MCF 10A (cell line): ENCODE data around the gene STK33. TPM values are rescaled to one million over a fixed set of nuclear protein-coding genes. Genes with fewer than 3 reads are reported as not detected.

ENCODE experiments used
- BruUV-seq: library from RNA; stranded (reverse); fragments of 400-500 nt; replicated peaks from 2 replicates; lab custom pipeline; 2021; lab: Mats Ljungman, UMichigan
- CTCF ChIA-PET: fragments of 300-600 bp; sonication (Branson Sonifier 250); formaldehyde crosslinking; extraction: SDS; loops from one replicate; lab custom pipeline; 2021; ENCODE audit warnings: antibody characterized with exemption, inconsistent platforms; lab: Yijun Ruan, JAX
- POLR2A ChIA-PET: fragments of 300-600, 350-650 bp; sonication (Branson Sonifier 250); formaldehyde crosslinking; extraction: SDS; loops from one replicate; lab custom pipeline; 2020; ENCODE audit warnings: antibody characterized with exemption, inconsistent platforms; lab: Yijun Ruan, JAX
- DNase-seq: peaks from one replicate; pipeline ENCODE4 v3.0.0-alpha.2; 2018; ENCODE audit not compliant: unreplicated experiment
- H3K27ac Mint-ChIP-seq: one replicate; pipeline ENCODE4 v1.8.0; 2022; ENCODE audit warnings: mild to moderate bottlenecking, low read depth, mixed read lengths; ENCODE audit not compliant: unreplicated experiment
- H3K27me3 Mint-ChIP-seq: one replicate; pipeline ENCODE4 v1.8.0; 2022; ENCODE audit warnings: mixed read lengths; ENCODE audit not compliant: insufficient read depth, unreplicated experiment
- H3K36me3 Mint-ChIP-seq: one replicate; pipeline ENCODE4 v1.8.0; 2022; ENCODE audit warnings: mild to moderate bottlenecking, moderate library complexity, mixed read lengths; ENCODE audit not compliant: insufficient read depth, unreplicated experiment
- H3K4me1 Mint-ChIP-seq: one replicate; pipeline ENCODE4 v1.8.0; 2022; ENCODE audit warnings: mixed read lengths; ENCODE audit not compliant: insufficient read depth, unreplicated experiment
- H3K4me3 Mint-ChIP-seq: one replicate; pipeline ENCODE4 v1.8.0; 2022; ENCODE audit warnings: mild to moderate bottlenecking, moderate library complexity, mixed read lengths; ENCODE audit not compliant: unreplicated experiment
- H3K9me3 Mint-ChIP-seq: one replicate; pipeline ENCODE4 v1.8.0; 2022; ENCODE audit warnings: mixed read lengths; ENCODE audit not compliant: unreplicated experiment
- intact Hi-C: fragments of 100-400 bp; cut with micrococcal nuclease; formaldehyde crosslinking; loops from 2 replicates; pipeline ENCODE4 v1.14.1; 2022
- total RNA-seq: library from RNA; stranded (reverse); gene quantifications from 2 replicates; pipeline ENCODE4 v1.2.3, GENCODE V29; 2022
- TF ChIP-seq, protein P1 (sequence below): fragments of 200-600 bp; IDR thresholded peaks from one replicate; pipeline ENCODE4 v1.8.0; 2022; ENCODE audit warnings: antibody characterized with exemption, mild to moderate bottlenecking; ENCODE audit not compliant: unreplicated experiment

Gene STK33
- total RNA-seq, 1 experiment from 2014 or later = 0.58 TPM

DNA sequence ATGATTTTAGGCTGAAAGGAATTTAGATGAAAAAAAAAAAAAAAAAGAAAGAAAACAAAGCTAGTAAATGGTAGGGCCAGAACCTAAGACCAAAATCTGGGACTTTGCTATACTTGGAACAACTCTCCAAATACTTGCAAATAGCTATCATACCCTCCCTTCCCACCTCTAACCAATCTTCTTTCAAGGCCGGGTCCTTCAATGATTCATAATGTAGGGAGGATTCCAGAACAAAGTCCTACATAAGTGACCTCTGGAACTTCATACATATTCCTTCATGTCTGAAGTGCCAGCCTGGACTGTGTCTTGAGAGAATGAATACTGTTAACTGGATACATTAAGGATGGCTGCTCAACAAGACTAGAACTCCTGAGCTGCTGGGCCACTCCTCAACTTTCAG, 9.9 kb downstream of the STK33 start:
- peaks cover 6% of the 10 kb centered on the region for H3K36me3 Mint-ChIP-seq
- POLR2A ChIA-PET = interaction anchor here (0.7 kb wide), 1 partner anchor 13 kb away, joined by 4 read pairs; no protein-coding TSS in a partner anchor
- intact Hi-C loops = no loop called here
- BruUV-seq = no TSS peak
- peaks cover 10% of the 10 kb centered on the region for H3K4me1 Mint-ChIP-seq
- H3K9me3 Mint-ChIP-seq = no peaks in the 10 kb centered on the region
- CTCF ChIA-PET = interaction anchor here (0.7 to 1.9 kb wide), 3 partner anchors 17 to 391 kb away, joined by 3 to 10 read pairs (median 5); no protein-coding TSS in a partner anchor
- no peak overlapping the region for H3K4me3 Mint-ChIP-seq
- no peaks in the 10 kb centered on the region for H3K27me3 Mint-ChIP-seq
- TF ChIP-seq, protein P1, sequence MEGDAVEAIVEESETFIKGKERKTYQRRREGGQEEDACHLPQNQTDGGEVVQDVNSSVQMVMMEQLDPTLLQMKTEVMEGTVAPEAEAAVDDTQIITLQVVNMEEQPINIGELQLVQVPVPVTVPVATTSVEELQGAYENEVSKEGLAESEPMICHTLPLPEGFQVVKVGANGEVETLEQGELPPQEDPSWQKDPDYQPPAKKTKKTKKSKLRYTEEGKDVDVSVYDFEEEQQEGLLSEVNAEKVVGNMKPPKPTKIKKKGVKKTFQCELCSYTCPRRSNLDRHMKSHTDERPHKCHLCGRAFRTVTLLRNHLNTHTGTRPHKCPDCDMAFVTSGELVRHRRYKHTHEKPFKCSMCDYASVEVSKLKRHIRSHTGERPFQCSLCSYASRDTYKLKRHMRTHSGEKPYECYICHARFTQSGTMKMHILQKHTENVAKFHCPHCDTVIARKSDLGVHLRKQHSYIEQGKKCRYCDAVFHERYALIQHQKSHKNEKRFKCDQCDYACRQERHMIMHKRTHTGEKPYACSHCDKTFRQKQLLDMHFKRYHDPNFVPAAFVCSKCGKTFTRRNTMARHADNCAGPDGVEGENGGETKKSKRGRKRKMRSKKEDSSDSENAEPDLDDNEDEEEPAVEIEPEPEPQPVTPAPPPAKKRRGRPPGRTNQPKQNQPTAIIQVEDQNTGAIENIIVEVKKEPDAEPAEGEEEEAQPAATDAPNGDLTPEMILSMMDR = no peak
- no peak overlapping the region for H3K27ac Mint-ChIP-seq
- no peak for DNase-seq

DNA sequence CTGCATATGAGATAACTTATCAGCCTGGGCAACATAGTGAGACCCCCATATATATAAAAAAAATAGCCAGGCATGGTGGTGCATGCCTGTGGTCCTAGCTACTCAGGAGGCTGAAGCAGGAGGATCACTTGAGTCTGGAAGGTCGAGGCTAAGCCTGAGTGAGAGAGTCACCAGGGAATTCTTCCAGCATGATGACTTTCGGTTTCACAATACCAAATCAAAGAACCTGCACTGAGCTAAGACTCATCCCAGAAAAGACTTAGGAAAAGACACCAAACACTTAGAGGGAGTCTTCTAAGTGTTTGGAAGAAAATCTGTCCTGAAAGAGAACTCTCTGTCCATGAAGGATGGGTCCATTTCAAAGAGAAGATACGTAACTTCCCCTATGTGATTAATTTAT, 12.7 kb downstream of the STK33 start:
- H3K36me3 Mint-ChIP-seq = peaks cover 6% of the 10 kb centered on the region
- ChIA-PET CTCF (interaction anchor here (1.0 to 1.4 kb wide), 3 partner anchors 15 to 318 kb away, joined by 3 to 4 read pairs (median 4); no protein-coding TSS in a partner anchor), POLR2A (no interaction called here)
- intact Hi-C loops = no loop called here
- no peaks in the 10 kb centered on the region for H3K27me3 Mint-ChIP-seq
- H3K4me3 Mint-ChIP-seq = no peak overlapping the region
- TF ChIP-seq, protein P1 = no peak
- H3K9me3 Mint-ChIP-seq = no peaks in the 10 kb centered on the region
- no peak overlapping the region for H3K27ac Mint-ChIP-seq
- H3K4me1 Mint-ChIP-seq = peaks cover 3% of the 10 kb centered on the region
- no peak for DNase-seq
- no TSS peak for BruUV-seq

GRCh38 chr11:8577791-8578581, 16.0 kb downstream of the STK33 start:
- Mint-ChIP-seq H3K27ac (no peak overlapping the region), H3K36me3 (peaks cover 6% of the 10 kb centered on the region), H3K27me3 (no peaks in the 10 kb centered on the region), H3K4me1 (no peaks in the 10 kb centered on the region), H3K4me3 (no peak overlapping the region), H3K9me3 (no peaks in the 10 kb centered on the region)
- no TSS peak for BruUV-seq
- CTCF ChIA-PET = interaction anchor here (0.7 to 1.1 kb wide), 5 partner anchors 101 to 1114 kb away, joined by 3 to 5 read pairs (median 3); no protein-coding TSS in a partner anchor
- DNase-seq = no peak
- POLR2A ChIA-PET = interaction anchor here (1.2 to 1.4 kb wide), 2 partner anchors 11 to 26 kb away, joined by 3 to 9 read pairs; no protein-coding TSS in a partner anchor
- intact Hi-C loops = no loop called here
- TF ChIP-seq, protein P1 = no peak

GRCh38 chr11:8574798-8575197, 19.2 kb downstream of the STK33 start:
- CTCF ChIA-PET = interaction anchor here (0.9 kb wide), 1 partner anchor 8 kb away, joined by 3 read pairs; no protein-coding TSS in a partner anchor

More at GRCh38 chr11:8574798-8575197, 19.2 kb downstream of the STK33 start:
- no peak overlapping the region for H3K4me3 Mint-ChIP-seq
- TF ChIP-seq, protein P1 = no peak
- no peaks in the 10 kb centered on the region for H3K9me3 Mint-ChIP-seq
- intact Hi-C loops = no loop called here
- DNase-seq = no peak
- no peak overlapping the region for H3K27ac Mint-ChIP-seq
- POLR2A ChIA-PET = interaction anchor here (1.0 kb wide), 1 partner anchor 54 kb away, joined by 3 read pairs; no protein-coding TSS in a partner anchor
- H3K27me3 Mint-ChIP-seq = peaks cover 16% of the 10 kb centered on the region
- no peaks in the 10 kb centered on the region for H3K36me3 Mint-ChIP-seq
- no TSS peak for BruUV-seq
- H3K4me1 Mint-ChIP-seq = no peaks in the 10 kb centered on the region
